ENCODE measurements around the gene SGSM2. TPM values are rescaled to one million over a fixed set of nuclear protein-coding genes. Genes with fewer than 3 reads are reported as not detected.

SGSM2 gene
- total RNA-seq, 1 experiment from 2014 or later, result 26.5 TPM

DNA sequence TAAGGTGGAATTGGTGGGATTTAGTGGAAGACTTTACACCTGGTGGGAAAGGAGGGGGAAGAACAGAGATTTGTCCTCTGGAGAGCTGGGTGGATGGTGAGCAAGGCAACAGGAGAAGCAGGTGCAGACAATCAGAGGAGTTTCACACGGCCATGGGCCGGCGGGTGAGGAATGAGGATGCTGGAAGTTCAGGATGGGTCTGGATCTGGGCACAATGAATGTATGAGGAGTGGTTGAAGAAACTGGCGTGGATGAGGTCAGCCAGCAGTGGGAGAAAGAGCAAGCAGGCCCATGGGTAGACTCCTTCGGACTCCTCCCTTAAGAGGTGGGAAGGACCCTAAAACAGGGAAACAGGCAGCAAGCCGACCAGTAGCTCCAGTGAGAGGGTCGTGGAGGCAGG, 73.7 kb downstream of the SGSM2 start:
- no TSS peak for BruUV-seq (replicated peaks)
- intact Hi-C loops (cut with micrococcal nuclease), result no loop called here
- Mint-ChIP-seq H3K27ac (ENCODE audit: low read depth, unreplicated experiment) (no peak overlapping the region), H3K36me3 (ENCODE audit: insufficient read depth, unreplicated experiment) (peaks cover 13% of the 10 kb centered on the region), H3K4me1 (ENCODE audit: insufficient read depth, unreplicated experiment) (peaks cover 13% of the 10 kb centered on the region), H3K4me3 (ENCODE audit: unreplicated experiment) (no peak overlapping the region), H3K27me3 (ENCODE audit: insufficient read depth, unreplicated experiment) (no peaks in the 10 kb centered on the region), H3K9me3 (ENCODE audit: unreplicated experiment) (no peaks in the 10 kb centered on the region)
- no peak for DNase-seq (ENCODE audit: unreplicated experiment)
- TF ChIP-seq, protein P1, sequence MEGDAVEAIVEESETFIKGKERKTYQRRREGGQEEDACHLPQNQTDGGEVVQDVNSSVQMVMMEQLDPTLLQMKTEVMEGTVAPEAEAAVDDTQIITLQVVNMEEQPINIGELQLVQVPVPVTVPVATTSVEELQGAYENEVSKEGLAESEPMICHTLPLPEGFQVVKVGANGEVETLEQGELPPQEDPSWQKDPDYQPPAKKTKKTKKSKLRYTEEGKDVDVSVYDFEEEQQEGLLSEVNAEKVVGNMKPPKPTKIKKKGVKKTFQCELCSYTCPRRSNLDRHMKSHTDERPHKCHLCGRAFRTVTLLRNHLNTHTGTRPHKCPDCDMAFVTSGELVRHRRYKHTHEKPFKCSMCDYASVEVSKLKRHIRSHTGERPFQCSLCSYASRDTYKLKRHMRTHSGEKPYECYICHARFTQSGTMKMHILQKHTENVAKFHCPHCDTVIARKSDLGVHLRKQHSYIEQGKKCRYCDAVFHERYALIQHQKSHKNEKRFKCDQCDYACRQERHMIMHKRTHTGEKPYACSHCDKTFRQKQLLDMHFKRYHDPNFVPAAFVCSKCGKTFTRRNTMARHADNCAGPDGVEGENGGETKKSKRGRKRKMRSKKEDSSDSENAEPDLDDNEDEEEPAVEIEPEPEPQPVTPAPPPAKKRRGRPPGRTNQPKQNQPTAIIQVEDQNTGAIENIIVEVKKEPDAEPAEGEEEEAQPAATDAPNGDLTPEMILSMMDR (IDR thresholded peaks at IDR 0.05; ENCODE audit: unreplicated experiment), result no peak
- POLR2A ChIA-PET, result interaction anchor here (0.6 kb wide), 2 partner anchors 9 to 1649 kb away, joined by 4 to 5 read pairs; no protein-coding TSS in a partner anchor
- CTCF ChIA-PET, result interaction anchor here (14.4 kb wide), 1 partner anchor 29 kb away, joined by 309 read pairs; no protein-coding TSS in a partner anchor

DNA sequence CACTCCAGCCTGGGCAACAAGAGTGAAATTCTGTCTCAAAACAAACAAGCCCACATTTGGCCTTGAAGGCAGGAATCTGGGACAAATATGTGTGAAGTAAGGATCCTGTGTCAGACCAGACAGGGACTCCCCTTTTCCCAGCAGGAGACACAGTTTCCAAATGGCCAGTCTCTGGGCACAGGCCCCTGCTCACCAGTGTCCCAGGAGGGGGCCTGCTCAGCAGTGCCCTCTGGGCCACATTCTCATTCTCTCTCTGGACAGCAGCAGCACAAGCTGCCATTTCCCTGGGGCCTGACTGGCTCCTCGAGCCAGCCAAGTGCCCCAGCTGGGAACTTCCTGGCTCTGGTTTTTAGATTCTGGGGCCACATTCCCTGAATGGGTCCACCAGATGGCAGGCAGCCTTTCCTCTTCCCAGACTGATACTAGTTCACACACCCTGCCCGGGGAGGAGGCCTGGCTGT, 75.3 kb downstream of the SGSM2 start:
- CTCF ChIA-PET, result interaction anchor here (0.7 to 14.4 kb wide), 4 partner anchors 30 to 110 kb away, joined by 3 to 309 read pairs (median 4); no protein-coding TSS in a partner anchor
- Mint-ChIP-seq H3K4me3 (ENCODE audit: unreplicated experiment) (no peak overlapping the region), H3K9me3 (ENCODE audit: unreplicated experiment) (no peaks in the 10 kb centered on the region), H3K27ac (ENCODE audit: low read depth, unreplicated experiment) (no peak overlapping the region), H3K36me3 (ENCODE audit: insufficient read depth, unreplicated experiment) (peaks cover 13% of the 10 kb centered on the region), H3K27me3 (ENCODE audit: insufficient read depth, unreplicated experiment) (no peaks in the 10 kb centered on the region), H3K4me1 (ENCODE audit: insufficient read depth, unreplicated experiment) (no peaks in the 10 kb centered on the region)
- TF ChIP-seq, protein P1 (IDR thresholded peaks at IDR 0.05; ENCODE audit: unreplicated experiment), result no peak
- intact Hi-C loops (cut with micrococcal nuclease), result no loop called here
- no TSS peak for BruUV-seq (replicated peaks)
- POLR2A ChIA-PET, result interaction anchor here (0.6 to 2.1 kb wide), 5 partner anchors 11 to 81 kb away, joined by 3 to 10 read pairs (median 6); partner anchors contain the start of genes MNT and TSR1
- no peak for DNase-seq (ENCODE audit: unreplicated experiment)

DNA sequence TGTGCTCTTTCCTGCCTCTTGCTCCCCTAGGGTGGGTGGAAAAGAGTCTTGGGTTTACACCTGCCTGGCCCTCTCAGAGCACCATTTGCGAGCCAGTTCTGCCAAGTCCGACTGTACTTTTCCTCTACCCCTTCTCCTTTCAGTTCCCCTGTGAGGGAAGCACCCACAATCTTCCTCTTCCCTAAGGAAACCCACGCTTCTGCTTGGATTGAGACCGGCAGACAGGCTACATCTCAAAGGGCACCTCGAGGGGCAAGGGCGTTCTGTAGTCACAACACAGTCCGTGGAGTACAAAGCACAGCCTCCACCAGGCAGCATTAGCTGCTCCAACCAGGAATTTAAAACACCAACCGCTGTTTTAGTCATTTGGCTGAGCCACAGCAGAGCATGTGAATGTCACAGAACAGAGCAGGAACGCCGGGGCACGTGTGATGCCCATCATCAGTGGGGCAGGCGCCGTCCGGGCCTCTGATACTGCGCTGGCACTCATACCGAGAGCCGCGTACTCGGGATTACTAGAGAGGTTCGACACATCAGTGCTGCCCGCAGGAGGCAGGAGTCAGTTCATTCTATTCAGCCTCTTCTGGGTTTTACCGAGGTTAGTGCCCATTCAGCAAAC, 77.3 kb downstream of the SGSM2 start:
- DNase-seq (ENCODE audit: unreplicated experiment), result no peak
- no TSS peak for BruUV-seq (replicated peaks)
- H3K4me1 Mint-ChIP-seq (ENCODE audit: insufficient read depth, unreplicated experiment), result no peaks in the 10 kb centered on the region
- ChIA-PET CTCF (interaction anchor here (0.5 to 14.4 kb wide), 2 partner anchors 11 to 32 kb away, joined by 7 to 309 read pairs; no protein-coding TSS in a partner anchor), POLR2A (interaction anchor here (1.1 to 2.2 kb wide), 2 partner anchors 23 to 34 kb away, joined by 3 to 11 read pairs; no protein-coding TSS in a partner anchor)
- no peaks in the 10 kb centered on the region for H3K9me3 Mint-ChIP-seq (ENCODE audit: unreplicated experiment)
- no peaks in the 10 kb centered on the region for H3K27me3 Mint-ChIP-seq (ENCODE audit: insufficient read depth, unreplicated experiment)
- H3K4me3 Mint-ChIP-seq (ENCODE audit: unreplicated experiment), result no peak overlapping the region
- TF ChIP-seq, protein P1 (IDR thresholded peaks at IDR 0.05; ENCODE audit: unreplicated experiment), result no peak
- no peak overlapping the region for H3K27ac Mint-ChIP-seq (ENCODE audit: low read depth, unreplicated experiment)
- intact Hi-C loops (cut with micrococcal nuclease), result no loop called here
- H3K36me3 Mint-ChIP-seq (ENCODE audit: insufficient read depth, unreplicated experiment), result peaks cover 22% of the 10 kb centered on the region

DNA sequence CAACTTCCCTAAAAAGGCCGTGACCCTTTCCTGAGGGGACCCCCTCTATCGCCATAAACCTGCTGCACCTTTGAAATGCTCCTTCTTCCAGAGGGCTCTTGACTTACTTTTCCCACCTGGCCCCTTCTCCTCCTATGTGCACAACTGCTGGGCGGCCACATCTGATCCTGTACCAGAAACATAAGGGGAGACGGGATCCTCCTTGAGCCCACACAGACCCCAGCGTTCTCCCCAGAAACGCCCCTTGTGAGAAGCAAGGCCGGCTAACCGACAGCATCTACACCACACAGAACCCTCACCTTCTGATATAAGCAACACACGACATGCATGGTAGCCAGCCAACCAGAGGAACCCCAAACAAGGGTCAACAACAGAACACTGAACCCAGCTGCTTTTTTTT, 77.8 kb downstream of the SGSM2 start:
- no TSS peak for BruUV-seq (replicated peaks)
- intact Hi-C loops (cut with micrococcal nuclease), result no loop called here

More for the DNA sequence above, 77.8 kb downstream of the SGSM2 start:
- H3K27me3 Mint-ChIP-seq (ENCODE audit: insufficient read depth, unreplicated experiment), result no peaks in the 10 kb centered on the region
- no peaks in the 10 kb centered on the region for H3K4me1 Mint-ChIP-seq (ENCODE audit: insufficient read depth, unreplicated experiment)
- peaks cover 26% of the 10 kb centered on the region for H3K36me3 Mint-ChIP-seq (ENCODE audit: insufficient read depth, unreplicated experiment)
- no peak for DNase-seq (ENCODE audit: unreplicated experiment)
- no peaks in the 10 kb centered on the region for H3K9me3 Mint-ChIP-seq (ENCODE audit: unreplicated experiment)
- H3K4me3 Mint-ChIP-seq (ENCODE audit: unreplicated experiment), result no peak overlapping the region
- ChIA-PET CTCF (interaction anchor here (0.5 to 14.4 kb wide), 14 partner anchors 8 to 76 kb away, joined by 4 to 309 read pairs (median 7); no protein-coding TSS in a partner anchor), POLR2A (interaction anchor here (1.2 to 3.8 kb wide), 9 partner anchors 9 to 164 kb away, joined by 3 to 61 read pairs (median 11); partner anchors contain the start of genes MNT, SGSM2, SMG6 and SRR)
- H3K27ac Mint-ChIP-seq (ENCODE audit: low read depth, unreplicated experiment), result no peak overlapping the region
- TF ChIP-seq, protein P1 (IDR thresholded peaks at IDR 0.05; ENCODE audit: unreplicated experiment), result no peak

Data from MCF 10A (cell line).